Liver (tissue), 9 donors: ENCODE measurements around the gene MCM6. TPM values are rescaled to one million over a fixed set of nuclear protein-coding genes. Genes with fewer than 3 reads are reported as not detected.

ENCODE experiments used
- DNase-seq: peaks from one replicate; pipeline ENCODE4 v3.0.0-alpha.2; 2017; ENCODE audit warnings: low spot score
- H3K27ac ChIP-seq, 2 donors: one replicate each; pipeline ENCODE4 v1.7.0; 2013; ENCODE audit warnings: inconsistent platforms in 2 of 2, low read length in 2 of 2, control low read depth in 1 of 2, low read depth in 1 of 2, mild to moderate bottlenecking in 1 of 2
- H3K27me3 ChIP-seq, 4 donors: one replicate each; pipeline versions ENCODE4 v1.6.1 to v1.7.0; 2013; ENCODE audit warnings: low read length in 3 of 4, inconsistent platforms in 1 of 4, mild to moderate bottlenecking in 1 of 4, moderate library complexity in 1 of 4; ENCODE audit not compliant: control insufficient read depth in 4 of 4, insufficient read depth in 4 of 4
- H3K36me3 ChIP-seq, 4 donors: one replicate each; pipeline versions ENCODE4 v1.6.1 to v1.7.0; 2013; ENCODE audit warnings: low read length in 3 of 4, mild to moderate bottlenecking in 3 of 4, low read depth in 1 of 4, moderate library complexity in 1 of 4; ENCODE audit not compliant: control insufficient read depth in 4 of 4, insufficient read depth in 3 of 4
- H3K4me1 ChIP-seq, 4 donors: one replicate each; pipeline versions ENCODE4 v1.6.1 to v1.7.0; 2013; ENCODE audit warnings: low read length in 3 of 4, mild to moderate bottlenecking in 3 of 4, moderate library complexity in 1 of 4; ENCODE audit not compliant: control insufficient read depth in 4 of 4, insufficient read depth in 4 of 4
- H3K4me3 ChIP-seq, 3 donors: one replicate each; pipeline versions ENCODE4 v1.6.1 to v1.7.0; 2013; ENCODE audit warnings: low read length in 3 of 3, control low read depth in 1 of 3, low read depth in 1 of 3, mild to moderate bottlenecking in 1 of 3
- H3K9ac ChIP-seq, 2 donors: one replicate each; pipeline ENCODE4 v1.7.0; 2013; ENCODE audit warnings: low read length in 2 of 2, mild to moderate bottlenecking in 2 of 2, moderate library complexity in 2 of 2, control low read depth in 1 of 2, low read depth in 1 of 2
- H3K9me3 ChIP-seq, 4 donors: one replicate each; pipeline versions ENCODE4 v1.6.1 to v1.7.0; 2013; ENCODE audit warnings: low read length in 3 of 4; ENCODE audit not compliant: control insufficient read depth in 4 of 4
- ATF3 ChIP-seq: IDR thresholded peaks from 2 replicates; pipeline ENCODE4 v1.6.1; 2016; ENCODE audit warnings: antibody characterized with exemption
- EGR1 ChIP-seq, 2 donors: IDR thresholded peaks; 2 replicates each; pipeline ENCODE4 v1.6.1; 2016 to 2018; ENCODE audit warnings: antibody characterized with exemption in 2 of 2, low read depth in 2 of 2
- FOXA1 ChIP-seq: IDR thresholded peaks from 2 replicates; pipeline ENCODE4 v1.6.1; 2016; ENCODE audit warnings: antibody characterized with exemption
- FOXA2 ChIP-seq: IDR thresholded peaks from 2 replicates; pipeline ENCODE4 v1.6.1; 2016; ENCODE audit warnings: antibody characterized with exemption
- GABPA ChIP-seq, 2 donors: IDR thresholded peaks in 1 of 2; conservative IDR thresholded peaks in 1 of 2; 2 replicates each; pipeline ENCODE4 v1.6.1; 2016; ENCODE audit warnings: antibody characterized with exemption in 2 of 2, mild to moderate bottlenecking in 1 of 2, moderate library complexity in 1 of 2
- HNF4A ChIP-seq, 2 donors: conservative IDR thresholded peaks; 2 replicates each; pipeline ENCODE4 v1.6.1; 2016; ENCODE audit warnings: antibody characterized with exemption in 2 of 2, mild to moderate bottlenecking in 2 of 2
- HNF4G ChIP-seq: IDR thresholded peaks from 2 replicates; pipeline ENCODE4 v1.6.1; 2016; ENCODE audit warnings: antibody characterized with exemption
- JUND ChIP-seq, 2 donors: IDR thresholded peaks; 2 replicates each; pipeline ENCODE4 v1.6.1; 2016; ENCODE audit warnings: antibody characterized with exemption in 2 of 2
- NR2F2 ChIP-seq: IDR thresholded peaks from 2 replicates; pipeline ENCODE4 v1.6.1; 2016; ENCODE audit warnings: antibody characterized with exemption
- RAD21 ChIP-seq, 2 donors: IDR thresholded peaks; 2 replicates each; pipeline ENCODE4 v1.6.1; 2016; ENCODE audit warnings: antibody characterized with exemption in 2 of 2, mild to moderate bottlenecking in 2 of 2
- RXRA ChIP-seq, 2 donors: IDR thresholded peaks; 2 replicates each; pipeline ENCODE4 v1.6.1; 2017 to 2018; ENCODE audit warnings: antibody characterized with exemption in 2 of 2, mild to moderate bottlenecking in 1 of 2
- SP1 ChIP-seq: IDR thresholded peaks from 2 replicates; pipeline ENCODE4 v1.6.1; 2018; ENCODE audit warnings: antibody characterized with exemption, mild to moderate bottlenecking
- TAF1 ChIP-seq: conservative IDR thresholded peaks from 2 replicates; pipeline ENCODE4 v1.6.1; 2016; ENCODE audit warnings: antibody characterized with exemption, mild to moderate bottlenecking
- YY1 ChIP-seq: IDR thresholded peaks from 2 replicates; pipeline ENCODE4 v1.6.1; 2016; ENCODE audit warnings: antibody characterized with exemption, mild to moderate bottlenecking
- ZBTB33 ChIP-seq: IDR thresholded peaks from 2 replicates; pipeline ENCODE4 v1.6.1; 2016; ENCODE audit warnings: antibody characterized with exemption
- WGBS: extraction: QIAGEN DNeasy Blood & Tissue Kit; methylation state at CpG from one replicate; pipeline ENCODE4 v1.1.7; 2013; 5-methylcytosine and 5-hydroxymethylcytosine counted together
- polyA plus RNA-seq, 2 donors: library from polyadenylated mRNA; stranded (reverse) in 1 of 2; unstranded in 1 of 2; fragments of 200-250 nt in 1 of 2; fragments of >200 nt in 1 of 2; fragmentation: Nextera tagmentation in 1 of 2; extraction: Ambion mirVana in 1 of 2; gene quantifications; one replicate each; pipeline versions ENCODE4 v1.2.1 to v1.2.3, GENCODE V29; 2013 to 2015
- total RNA-seq, 2 donors: library from RNA; depleted of rRNA; stranded (reverse); fragments of >200 nt; gene quantifications; one replicate each; pipeline ENCODE4 v1.2.3, GENCODE V29; 2014
- TF ChIP-seq, protein P1 (sequence below): fragments of 150-350 bp; IDR thresholded peaks from 2 replicates; pipeline ENCODE4 v1.5.1; 2017; ENCODE audit warnings: improper control_type of control experiment, low read depth, low read length; ENCODE audit not compliant: missing input control
- TF ChIP-seq, protein P2 (sequence below): IDR thresholded peaks from 2 replicates; pipeline ENCODE4 v1.6.1; 2016; ENCODE audit warnings: antibody characterized with exemption
- TF ChIP-seq, protein P3 (sequence below): IDR thresholded peaks from 2 replicates; pipeline ENCODE4 v1.6.1; 2016; ENCODE audit warnings: antibody characterized with exemption, mild to moderate bottlenecking
- donor health status: healthy.
- donor health status: healthy.
- donor health status: healthy.
- donor health status: healthy.
- donor health status: healthy.

MCM6 gene
- total and polyA plus RNA-seq, 4 donors: 1.8 to 35.7 (median 2.8) TPM

- DNase-seq: no peak
- Histone ChIP-seq H3K9ac (no peak overlapping the region), H3K27me3 (no peaks in the 10 kb centered on the region), H3K27ac (no peak overlapping the region), H3K4me1 (no peaks in the 10 kb centered on the region), H3K9me3 (peaks cover 0 to 14% (median 2%) of the 10 kb centered on the region in 4 donors), H3K36me3 (no peaks in the 10 kb centered on the region), H3K4me3 (no peak overlapping the region)
- 63% methylated on average over 9 of the region's 9 CpGs for WGBS
- TF ChIP-seq ATF3 (no peak), NR2F2 (no peak), RXRA (IDR thresholded peaks at IDR 0.05) (no peak), SP1 (no peak), EGR1 (IDR thresholded peaks at IDR 0.05; ENCODE audit: low read depth in 2 of 2) (no peak), TAF1 (no peak), HNF4A (conservative IDR thresholded peaks at IDR 0.05) (no peak), HNF4G (no peak)
- TF ChIP-seq, protein P1, sequence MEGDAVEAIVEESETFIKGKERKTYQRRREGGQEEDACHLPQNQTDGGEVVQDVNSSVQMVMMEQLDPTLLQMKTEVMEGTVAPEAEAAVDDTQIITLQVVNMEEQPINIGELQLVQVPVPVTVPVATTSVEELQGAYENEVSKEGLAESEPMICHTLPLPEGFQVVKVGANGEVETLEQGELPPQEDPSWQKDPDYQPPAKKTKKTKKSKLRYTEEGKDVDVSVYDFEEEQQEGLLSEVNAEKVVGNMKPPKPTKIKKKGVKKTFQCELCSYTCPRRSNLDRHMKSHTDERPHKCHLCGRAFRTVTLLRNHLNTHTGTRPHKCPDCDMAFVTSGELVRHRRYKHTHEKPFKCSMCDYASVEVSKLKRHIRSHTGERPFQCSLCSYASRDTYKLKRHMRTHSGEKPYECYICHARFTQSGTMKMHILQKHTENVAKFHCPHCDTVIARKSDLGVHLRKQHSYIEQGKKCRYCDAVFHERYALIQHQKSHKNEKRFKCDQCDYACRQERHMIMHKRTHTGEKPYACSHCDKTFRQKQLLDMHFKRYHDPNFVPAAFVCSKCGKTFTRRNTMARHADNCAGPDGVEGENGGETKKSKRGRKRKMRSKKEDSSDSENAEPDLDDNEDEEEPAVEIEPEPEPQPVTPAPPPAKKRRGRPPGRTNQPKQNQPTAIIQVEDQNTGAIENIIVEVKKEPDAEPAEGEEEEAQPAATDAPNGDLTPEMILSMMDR: no peak
- TF ChIP-seq, protein P2, sequence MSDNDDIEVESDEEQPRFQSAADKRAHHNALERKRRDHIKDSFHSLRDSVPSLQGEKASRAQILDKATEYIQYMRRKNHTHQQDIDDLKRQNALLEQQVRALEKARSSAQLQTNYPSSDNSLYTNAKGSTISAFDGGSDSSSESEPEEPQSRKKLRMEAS: no peak
Measured at GRCh38 chr2:135820003-135820618, 56.1 kb downstream of the MCM6 start.

GRCh38 chr2:135818937-135819610, 57.2 kb downstream of the MCM6 start:
- 81% methylated on average over 8 of the region's 8 CpGs for WGBS
- DNase-seq: no peak
- H3K27ac ChIP-seq: no peak overlapping the region
- H3K4me3 ChIP-seq: no peak overlapping the region
- no peaks in the 10 kb centered on the region for H3K4me1 ChIP-seq
- H3K36me3 ChIP-seq: no peaks in the 10 kb centered on the region
- TF ChIP-seq ATF3 (no peak), FOXA2 (no peak), RXRA (IDR thresholded peaks at IDR 0.05) (no peak), SP1 (no peak), FOXA1 (no peak), RAD21 (IDR thresholded peaks at IDR 0.05) (no peak), GABPA (IDR thresholded peaks at IDR 0.05 in 1 of 2, conservative IDR thresholded peaks at IDR 0.05 in 1 of 2) (no peak), NR2F2 (no peak), ZBTB33 (no peak), HNF4G (no peak), EGR1 (IDR thresholded peaks at IDR 0.05; ENCODE audit: low read depth in 2 of 2) (no peak), JUND (IDR thresholded peaks at IDR 0.05) (no peak), YY1 (no peak)
- TF ChIP-seq, protein P2: no peak
- TF ChIP-seq, protein P1: no peak
- TF ChIP-seq, protein P3, sequence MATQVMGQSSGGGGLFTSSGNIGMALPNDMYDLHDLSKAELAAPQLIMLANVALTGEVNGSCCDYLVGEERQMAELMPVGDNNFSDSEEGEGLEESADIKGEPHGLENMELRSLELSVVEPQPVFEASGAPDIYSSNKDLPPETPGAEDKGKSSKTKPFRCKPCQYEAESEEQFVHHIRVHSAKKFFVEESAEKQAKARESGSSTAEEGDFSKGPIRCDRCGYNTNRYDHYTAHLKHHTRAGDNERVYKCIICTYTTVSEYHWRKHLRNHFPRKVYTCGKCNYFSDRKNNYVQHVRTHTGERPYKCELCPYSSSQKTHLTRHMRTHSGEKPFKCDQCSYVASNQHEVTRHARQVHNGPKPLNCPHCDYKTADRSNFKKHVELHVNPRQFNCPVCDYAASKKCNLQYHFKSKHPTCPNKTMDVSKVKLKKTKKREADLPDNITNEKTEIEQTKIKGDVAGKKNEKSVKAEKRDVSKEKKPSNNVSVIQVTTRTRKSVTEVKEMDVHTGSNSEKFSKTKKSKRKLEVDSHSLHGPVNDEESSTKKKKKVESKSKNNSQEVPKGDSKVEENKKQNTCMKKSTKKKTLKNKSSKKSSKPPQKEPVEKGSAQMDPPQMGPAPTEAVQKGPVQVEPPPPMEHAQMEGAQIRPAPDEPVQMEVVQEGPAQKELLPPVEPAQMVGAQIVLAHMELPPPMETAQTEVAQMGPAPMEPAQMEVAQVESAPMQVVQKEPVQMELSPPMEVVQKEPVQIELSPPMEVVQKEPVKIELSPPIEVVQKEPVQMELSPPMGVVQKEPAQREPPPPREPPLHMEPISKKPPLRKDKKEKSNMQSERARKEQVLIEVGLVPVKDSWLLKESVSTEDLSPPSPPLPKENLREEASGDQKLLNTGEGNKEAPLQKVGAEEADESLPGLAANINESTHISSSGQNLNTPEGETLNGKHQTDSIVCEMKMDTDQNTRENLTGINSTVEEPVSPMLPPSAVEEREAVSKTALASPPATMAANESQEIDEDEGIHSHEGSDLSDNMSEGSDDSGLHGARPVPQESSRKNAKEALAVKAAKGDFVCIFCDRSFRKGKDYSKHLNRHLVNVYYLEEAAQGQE: no peak
- H3K9me3 ChIP-seq: peaks cover 0 to 14% (median 2%) of the 10 kb centered on the region in 4 donors
- H3K9ac ChIP-seq: no peak overlapping the region
- no peaks in the 10 kb centered on the region for H3K27me3 ChIP-seq
